Omental fat pad (tissue), 4 donors: Measurements from ENCODE around the gene CCDC192. TPM values are rescaled to one million over a fixed set of nuclear protein-coding genes. Genes with fewer than 3 reads are reported as not detected.

ENCODE experiments used
- ATAC-seq: fragments of 150-250 bp; one replicate; pipeline ENCODE4 v1.9.1; 2016; ENCODE audit warnings: mild to moderate bottlenecking, moderate library complexity; ENCODE audit not compliant: low FRiP score
- DNase-seq: peaks from one replicate; pipeline ENCODE4 v3.0.0-alpha.2; 2019; ENCODE audit warnings: low spot score
- CTCF ChIP-seq, 3 donors: fragments of 450-650 bp; IDR thresholded peaks; one replicate each; pipeline ENCODE4 v1.5.1; 2016 to 2017; ENCODE audit warnings: antibody characterized with exemption in 3 of 3, mild to moderate bottlenecking in 3 of 3, moderate library complexity in 2 of 3
- total RNA-seq, 4 donors: library from RNA; depleted of rRNA; stranded (reverse); fragments of >200 nt; gene quantifications; one replicate each; pipeline ENCODE4 v1.1.0, GENCODE V29; 2016

The CCDC192 gene
- total RNA-seq, 4 donors from 2014 or later, result 0.56 TPM; not detected in 3

DNA sequence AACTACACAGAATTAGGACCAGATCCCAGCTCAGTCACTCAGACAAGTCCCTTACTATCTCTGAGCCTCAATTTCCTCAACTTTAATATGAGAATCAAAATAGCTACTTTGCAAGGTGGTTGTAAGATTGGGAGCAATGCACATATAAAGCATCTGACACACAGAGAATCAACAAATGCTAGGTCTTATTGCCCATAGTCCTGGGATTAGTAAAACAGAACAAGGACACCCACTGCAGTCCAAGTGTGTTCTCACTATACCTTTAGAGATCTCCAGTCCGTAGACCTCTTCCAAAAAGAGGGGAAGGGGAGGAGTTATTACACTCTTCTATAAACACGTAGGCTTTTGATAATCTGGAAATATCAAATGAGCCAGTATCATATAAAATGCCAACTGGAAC is 190.0 kb downstream of the CCDC192 start:
- ATAC-seq (no peak), DNase-seq (no peak)
- TF ChIP-seq CTCF (IDR thresholded peaks at IDR 0.05), result no peak

GRCh38 chr5:127894461-127894860 is 191.3 kb downstream of the CCDC192 start:
- no peak for TF ChIP-seq CTCF (IDR thresholded peaks at IDR 0.05)
- no peak for ATAC-seq
- DNase-seq, result no peak

- TF ChIP-seq CTCF (IDR thresholded peaks at IDR 0.05), result no peak
- ATAC-seq, result no peak
- DNase-seq, result no peak
Observed at GRCh38 chr5:127898551-127899213, 195.5 kb downstream of the CCDC192 start.

- ATAC-seq, result no peak
- no peak for TF ChIP-seq CTCF (IDR thresholded peaks at IDR 0.05)
- no peak for DNase-seq
Observed at GRCh38 chr5:127899214-127899610, 196.0 kb downstream of the CCDC192 start.

DNA sequence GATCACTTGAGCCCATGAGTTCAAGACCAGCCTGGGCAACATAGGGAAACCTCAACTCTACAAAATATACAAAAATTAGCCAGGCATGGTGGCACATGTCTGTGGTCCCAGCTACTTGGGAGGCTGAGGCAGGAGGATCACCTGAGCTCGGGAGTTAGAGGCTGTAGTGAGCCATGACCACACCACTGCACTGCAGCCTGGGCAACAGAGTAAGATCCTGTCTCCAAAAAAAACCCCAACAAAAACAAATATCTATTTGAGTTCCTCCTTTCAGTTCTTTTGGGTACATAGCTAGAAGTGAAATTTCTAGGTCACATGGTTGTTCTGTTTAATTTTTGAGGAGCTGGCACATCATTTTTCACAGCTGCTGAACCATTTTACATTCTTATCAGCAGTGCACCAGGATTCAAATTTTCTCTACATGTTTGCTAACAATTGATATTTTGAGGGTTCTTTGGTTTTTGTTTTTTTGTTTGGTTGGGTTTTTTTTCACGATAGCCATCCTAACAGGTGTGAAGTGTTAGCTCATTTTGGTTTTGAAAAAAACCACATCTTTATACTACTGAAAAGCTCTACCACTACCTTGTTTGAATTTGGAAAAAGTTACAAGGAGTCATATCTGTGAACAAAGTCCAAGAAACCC is 203.5 kb downstream of the CCDC192 start:
- DNase-seq (no peak), ATAC-seq (no peak)
- no peak for TF ChIP-seq CTCF (IDR thresholded peaks at IDR 0.05)

GRCh38 chr5:127907907-127908306 is 204.7 kb downstream of the CCDC192 start:
- TF ChIP-seq CTCF (IDR thresholded peaks at IDR 0.05), result no peak
- ATAC-seq (no peak), DNase-seq (no peak)

- DNase-seq (no peak), ATAC-seq (no peak)
- no peak for TF ChIP-seq CTCF (IDR thresholded peaks at IDR 0.05)
Observed at GRCh38 chr5:127909066-127909465, 205.9 kb downstream of the CCDC192 start.
